Measurements from ENCODE around the gene EBF3. TPM values are rescaled to one million over a fixed set of nuclear protein-coding genes. Genes with fewer than 3 reads are reported as not detected.

Gene EBF3
- polyA plus RNA-seq, 12 donors, result 51.3 to 117 (median 70.4) TPM; not detected in 1

- DNase-seq, result no peak
Measured at GRCh38 chr10:129892548-129893052, 71.5 kb downstream of the EBF3 start.

GRCh38 chr10:129891806-129892205 is 72.3 kb downstream of the EBF3 start:
- DNase-seq, result no peak

GRCh38 chr10:129890170-129890569 is 73.9 kb downstream of the EBF3 start:
- no peak for DNase-seq

GRCh38 chr10:129888784-129889616 is 75.1 kb downstream of the EBF3 start:
- peak; percentile 62 for DNase-seq

GRCh38 chr10:129887986-129888783 is 75.9 kb downstream of the EBF3 start:
- no peak for DNase-seq

GRCh38 chr10:129887381-129887905 is 76.6 kb downstream of the EBF3 start:
- no peak for DNase-seq

- DNase-seq, result no peak
Measured at GRCh38 chr10:129886263-129886662, 77.8 kb downstream of the EBF3 start.

- DNase-seq, result no peak
Measured at GRCh38 chr10:129885526-129885925, 78.5 kb downstream of the EBF3 start.

- DNase-seq, result no peak
Measured at GRCh38 chr10:129884398-129885078, 79.5 kb downstream of the EBF3 start.

- DNase-seq, result no peak
Measured at GRCh38 chr10:129883626-129884397, 80.3 kb downstream of the EBF3 start.

- no peak for DNase-seq
Measured at GRCh38 chr10:129883029-129883428, 81.0 kb downstream of the EBF3 start.

GRCh38 chr10:129882291-129883010 is 81.6 kb downstream of the EBF3 start:
- DNase-seq, result no peak

GRCh38 chr10:129881641-129882040 is 82.4 kb downstream of the EBF3 start:
- no peak for DNase-seq

GRCh38 chr10:129880191-129880870 is 83.7 kb downstream of the EBF3 start:
- no peak for DNase-seq

GRCh38 chr10:129879655-129880054 is 84.4 kb downstream of the EBF3 start:
- no peak for DNase-seq

GRCh38 chr10:129878835-129879234 is 85.2 kb downstream of the EBF3 start:
- DNase-seq, result no peak

- no peak for DNase-seq
Measured at GRCh38 chr10:129877773-129878371, 86.2 kb downstream of the EBF3 start.

- DNase-seq, result no peak
Measured at GRCh38 chr10:129876838-129877237, 87.2 kb downstream of the EBF3 start.

GRCh38 chr10:129875993-129876726 is 87.9 kb downstream of the EBF3 start:
- no peak for DNase-seq
